T-helper 1 cell treated with Interleukin-12 subunit alpha and Interleukin-12 subunit beta and Interleukin-4 antibody, amounts not matched to agents 30 μg/mL and 1 μg/mL, for 36 hours (primary cell): Measurements from ENCODE around the gene NPNT.

Source experiments
- H3K27ac Mint-ChIP-seq: one replicate; pipeline ENCODE4 v1.8.0; 2021; ENCODE audit warnings: mild to moderate bottlenecking, mixed read lengths
- H3K27me3 Mint-ChIP-seq: one replicate; pipeline ENCODE4 v1.8.0; 2021; ENCODE audit warnings: low read depth, mixed read lengths
- H3K36me3 Mint-ChIP-seq: one replicate; pipeline ENCODE4 v1.8.0; 2021; ENCODE audit warnings: low read depth, mixed read lengths
- H3K4me1 Mint-ChIP-seq: one replicate; pipeline ENCODE4 v1.8.0; 2021; ENCODE audit warnings: low read depth, mixed read lengths
- H3K4me3 Mint-ChIP-seq: one replicate; pipeline ENCODE4 v1.8.0; 2021; ENCODE audit warnings: mild to moderate bottlenecking, moderate library complexity, mixed read lengths
- H3K9me3 Mint-ChIP-seq: one replicate; pipeline ENCODE4 v1.8.0; 2021; ENCODE audit warnings: mixed read lengths

Gene NPNT

DNA sequence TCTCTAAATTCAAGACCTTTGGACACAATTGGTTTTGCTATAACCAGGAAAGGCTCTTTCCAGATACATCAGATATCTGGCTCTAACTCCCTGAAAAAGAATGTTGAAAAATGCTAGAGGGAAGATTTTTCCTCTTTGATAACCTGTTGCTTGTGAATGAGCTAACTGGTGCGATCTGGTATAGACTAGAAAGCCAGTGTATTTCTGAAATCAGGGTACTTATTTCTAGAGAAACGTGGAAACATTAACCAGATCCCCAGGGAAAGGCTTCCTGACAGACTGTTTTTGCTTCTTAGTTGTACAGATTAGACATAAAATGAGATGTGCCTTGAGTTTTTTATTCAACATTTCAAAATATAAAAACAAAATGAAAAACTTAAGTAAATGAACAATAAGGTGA, 107.7 kb downstream of the NPNT start:
- no peaks in the 10 kb centered on the region for H3K27me3 Mint-ChIP-seq

DNA sequence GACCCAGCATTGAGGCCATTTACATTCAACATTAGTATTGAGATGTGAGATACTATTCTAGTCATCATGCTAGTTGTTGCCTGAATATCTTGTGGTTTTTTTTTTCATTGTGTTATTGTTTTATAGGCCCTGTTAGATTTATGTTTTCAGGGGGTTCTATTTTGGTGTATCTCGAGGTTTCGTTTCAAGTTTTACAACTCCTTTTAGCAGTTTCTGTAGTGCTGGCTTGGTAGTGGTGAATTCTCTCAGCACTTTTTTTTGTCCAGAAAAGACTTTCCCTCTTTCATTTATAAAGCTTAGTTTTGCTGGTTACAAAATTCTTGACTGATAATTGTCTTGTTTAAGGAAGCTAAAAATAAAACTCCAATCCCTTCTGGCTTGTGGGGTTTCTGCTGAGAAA, 115.5 kb downstream of the NPNT start:
- no peaks in the 10 kb centered on the region for H3K36me3 Mint-ChIP-seq
- H3K4me1 Mint-ChIP-seq, result no peaks in the 10 kb centered on the region
- no peaks in the 10 kb centered on the region for H3K27me3 Mint-ChIP-seq
- peaks cover 35% of the 10 kb centered on the region for H3K9me3 Mint-ChIP-seq
- H3K4me3 Mint-ChIP-seq, result no peak overlapping the region
- H3K27ac Mint-ChIP-seq, result no peak overlapping the region

More for the DNA sequence above, 107.7 kb downstream of the NPNT start:
- H3K4me1 Mint-ChIP-seq, result no peaks in the 10 kb centered on the region
- H3K4me3 Mint-ChIP-seq, result no peak overlapping the region
- no peak overlapping the region for H3K27ac Mint-ChIP-seq
- H3K36me3 Mint-ChIP-seq, result no peaks in the 10 kb centered on the region
- H3K9me3 Mint-ChIP-seq, result peaks cover 4% of the 10 kb centered on the region

DNA sequence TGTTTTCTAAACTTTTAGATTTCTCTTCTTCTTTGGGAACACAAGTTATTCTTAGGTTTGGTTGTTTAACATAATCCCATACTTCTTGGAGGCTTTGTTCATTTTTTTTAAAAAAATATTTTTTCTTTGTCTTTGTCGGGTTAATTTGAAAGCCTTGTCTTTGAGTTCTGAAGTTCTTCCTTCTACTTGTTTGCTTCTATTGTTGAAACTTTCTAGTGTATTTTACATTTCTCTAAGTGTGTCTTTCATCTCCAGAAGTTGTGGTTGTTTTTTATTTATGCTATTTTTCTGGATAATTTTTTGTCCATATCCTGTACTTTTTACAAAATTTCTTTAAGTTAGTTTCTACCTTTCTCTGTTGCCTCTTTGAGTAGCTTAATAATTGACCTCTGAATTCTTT, 116.1 kb downstream of the NPNT start:
- H3K4me1 Mint-ChIP-seq, result no peaks in the 10 kb centered on the region

DNA sequence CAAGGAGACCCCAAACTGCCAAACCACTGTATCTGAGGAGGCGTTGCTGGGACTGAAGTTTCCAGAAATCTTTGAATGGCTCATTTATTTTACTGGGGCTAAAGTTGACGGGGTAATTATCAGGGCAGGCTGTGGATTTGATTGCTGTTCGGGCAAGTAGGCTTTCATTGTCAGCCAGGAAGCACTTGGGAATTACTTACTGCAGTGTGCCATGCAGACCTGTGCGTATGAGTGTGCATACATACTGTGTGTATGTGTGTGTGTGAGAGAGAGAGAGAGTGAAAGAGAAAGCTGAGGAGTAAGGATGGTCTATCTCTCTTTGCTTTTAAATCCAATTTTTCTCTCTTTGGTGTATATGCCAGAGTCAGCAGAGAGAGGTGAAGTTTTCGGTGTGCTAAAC, 122.7 kb downstream of the NPNT start:
- H3K27ac Mint-ChIP-seq, result no peak overlapping the region
- H3K36me3 Mint-ChIP-seq, result no peaks in the 10 kb centered on the region
- no peaks in the 10 kb centered on the region for H3K4me1 Mint-ChIP-seq
- no peaks in the 10 kb centered on the region for H3K27me3 Mint-ChIP-seq
- H3K4me3 Mint-ChIP-seq, result no peak overlapping the region
- peaks cover 17% of the 10 kb centered on the region for H3K9me3 Mint-ChIP-seq

More for the DNA sequence above, 116.1 kb downstream of the NPNT start:
- no peak overlapping the region for H3K27ac Mint-ChIP-seq
- H3K4me3 Mint-ChIP-seq, result no peak overlapping the region
- H3K9me3 Mint-ChIP-seq, result peaks cover 35% of the 10 kb centered on the region
- H3K36me3 Mint-ChIP-seq, result no peaks in the 10 kb centered on the region
- H3K27me3 Mint-ChIP-seq, result no peaks in the 10 kb centered on the region

DNA sequence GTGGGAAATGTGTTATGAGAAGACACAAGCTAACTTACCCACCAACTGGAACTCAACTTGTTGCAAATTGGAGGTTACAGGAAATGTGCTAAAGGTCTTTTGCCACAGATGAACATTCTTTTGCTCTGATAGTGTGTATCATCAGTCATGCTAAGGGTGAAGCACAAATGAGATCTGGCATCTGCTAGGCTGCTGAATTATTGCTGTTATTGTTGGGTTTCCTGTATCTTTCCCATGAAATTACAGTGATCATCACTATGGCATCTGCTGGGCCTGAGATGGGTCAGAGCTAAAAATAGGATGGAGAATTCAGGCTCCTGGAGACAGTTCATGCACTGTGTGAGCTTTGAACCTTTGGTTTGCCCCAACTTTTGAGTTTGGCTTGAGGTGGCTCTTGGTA, 124.5 kb downstream of the NPNT start:
- H3K36me3 Mint-ChIP-seq, result no peaks in the 10 kb centered on the region
- H3K27me3 Mint-ChIP-seq, result no peaks in the 10 kb centered on the region
- H3K4me1 Mint-ChIP-seq, result no peaks in the 10 kb centered on the region
- H3K27ac Mint-ChIP-seq, result no peak overlapping the region
- peaks cover 7% of the 10 kb centered on the region for H3K9me3 Mint-ChIP-seq
- H3K4me3 Mint-ChIP-seq, result no peak overlapping the region
